Colonic mucosa (tissue), 4 donors: ENCODE results near the gene TTC29. TPM values are rescaled to one million over a fixed set of nuclear protein-coding genes. Genes with fewer than 3 reads are reported as not detected.

ENCODE experiments used
- DNase-seq: peaks from one replicate; pipeline ENCODE4 v3.0.0-alpha.2; 2020
- H3K27ac ChIP-seq: fragments of 200-600 bp; one replicate; pipeline ENCODE4 v1.8.0; 2021
- H3K27me3 ChIP-seq: fragments of 200-600 bp; one replicate; pipeline ENCODE4 v1.8.0; 2021
- H3K36me3 ChIP-seq: fragments of 200-600 bp; one replicate; pipeline ENCODE4 v1.8.0; 2021
- H3K4me1 ChIP-seq: fragments of 200-600 bp; one replicate; pipeline ENCODE4 v1.8.0; 2021; ENCODE audit warnings: mild to moderate bottlenecking
- H3K4me3 ChIP-seq: fragments of 200-600 bp; one replicate; pipeline ENCODE4 v1.8.0; 2021
- H3K9ac ChIP-seq, 2 donors: one replicate each; pipeline ENCODE4 v1.7.0; 2013; ENCODE audit warnings: control low read depth in 2 of 2, low read depth in 2 of 2, low read length in 2 of 2
- H3K9me3 ChIP-seq: fragments of 200-600 bp; one replicate; pipeline ENCODE4 v1.8.0; 2021
- intact Hi-C: fragments of 100-400 bp; cut with DNase I; formaldehyde crosslinking; loops from one replicate; pipeline ENCODE4 v1.14.1; 2022
- total RNA-seq, 2 donors: library from RNA; stranded (reverse); fragmentation: NEBNext Ultra II Directional in 1 of 2; extraction: Animal tissue kit (Norgen Biotek cat#: 25700) in 1 of 2; gene quantifications; one replicate each; pipeline ENCODE4 v1.2.1, GENCODE V29; 2021
- TF ChIP-seq, protein P1 (sequence below): fragments of 200-600 bp; IDR thresholded peaks from one replicate; pipeline ENCODE4 v1.8.0; 2022; ENCODE audit warnings: antibody characterized with exemption, mild to moderate bottlenecking
- donor health status: healthy.
- donor health status: DM: no; HTN: no; CAD: no.
- donor health status: DM: no; HTN: no; CAD: no.

The TTC29 gene
- total RNA-seq, 2 donors from 2014 or later: not detected

GRCh38 chr4:146927695-146928094 is 18.0 kb downstream of the TTC29 start:
- intact Hi-C loops: no loop called here
- H3K27me3 ChIP-seq: no peaks in the 10 kb centered on the region
- H3K4me1 ChIP-seq: no peaks in the 10 kb centered on the region
- H3K36me3 ChIP-seq: no peaks in the 10 kb centered on the region
- TF ChIP-seq, protein P1, sequence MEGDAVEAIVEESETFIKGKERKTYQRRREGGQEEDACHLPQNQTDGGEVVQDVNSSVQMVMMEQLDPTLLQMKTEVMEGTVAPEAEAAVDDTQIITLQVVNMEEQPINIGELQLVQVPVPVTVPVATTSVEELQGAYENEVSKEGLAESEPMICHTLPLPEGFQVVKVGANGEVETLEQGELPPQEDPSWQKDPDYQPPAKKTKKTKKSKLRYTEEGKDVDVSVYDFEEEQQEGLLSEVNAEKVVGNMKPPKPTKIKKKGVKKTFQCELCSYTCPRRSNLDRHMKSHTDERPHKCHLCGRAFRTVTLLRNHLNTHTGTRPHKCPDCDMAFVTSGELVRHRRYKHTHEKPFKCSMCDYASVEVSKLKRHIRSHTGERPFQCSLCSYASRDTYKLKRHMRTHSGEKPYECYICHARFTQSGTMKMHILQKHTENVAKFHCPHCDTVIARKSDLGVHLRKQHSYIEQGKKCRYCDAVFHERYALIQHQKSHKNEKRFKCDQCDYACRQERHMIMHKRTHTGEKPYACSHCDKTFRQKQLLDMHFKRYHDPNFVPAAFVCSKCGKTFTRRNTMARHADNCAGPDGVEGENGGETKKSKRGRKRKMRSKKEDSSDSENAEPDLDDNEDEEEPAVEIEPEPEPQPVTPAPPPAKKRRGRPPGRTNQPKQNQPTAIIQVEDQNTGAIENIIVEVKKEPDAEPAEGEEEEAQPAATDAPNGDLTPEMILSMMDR: no peak
- no peak for DNase-seq
- H3K9me3 ChIP-seq: no peaks in the 10 kb centered on the region
- H3K9ac ChIP-seq: no peak overlapping the region
- no peak overlapping the region for H3K27ac ChIP-seq
- no peak overlapping the region for H3K4me3 ChIP-seq

DNA sequence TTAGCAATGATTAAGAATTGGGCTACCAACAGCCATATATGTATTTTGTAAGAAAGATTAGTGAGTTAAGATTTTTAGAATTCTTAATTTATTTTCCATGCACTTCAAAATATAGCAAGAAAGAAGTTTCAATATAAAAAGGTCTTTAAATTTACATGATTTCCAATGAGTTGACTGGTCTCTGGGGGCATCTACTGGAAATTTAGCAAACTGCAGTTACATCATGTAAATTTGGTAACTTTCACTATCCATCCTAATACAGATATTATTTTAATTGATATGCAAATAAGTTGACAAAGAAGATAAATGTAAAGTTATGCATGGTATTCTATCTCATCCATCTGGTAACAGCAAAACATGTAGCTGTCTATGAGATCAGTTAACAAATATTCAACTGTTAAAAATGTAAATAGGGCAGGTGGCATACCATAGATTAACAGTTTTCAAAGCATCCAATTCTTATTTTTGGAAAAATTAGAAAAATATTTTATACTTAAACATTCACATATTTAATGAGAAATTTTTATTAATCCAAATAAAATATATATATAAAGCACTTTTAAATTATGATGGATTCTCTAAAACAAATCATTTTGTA is 29.1 kb downstream of the TTC29 start:
- H3K4me3 ChIP-seq: no peak overlapping the region
- H3K27ac ChIP-seq: no peak overlapping the region
- no peak for DNase-seq
- H3K4me1 ChIP-seq: no peaks in the 10 kb centered on the region
- H3K9me3 ChIP-seq: no peaks in the 10 kb centered on the region
- intact Hi-C loops: no loop called here
- H3K9ac ChIP-seq: no peak overlapping the region
- H3K36me3 ChIP-seq: no peaks in the 10 kb centered on the region
- TF ChIP-seq, protein P1: peak; percentile 64
- H3K27me3 ChIP-seq: no peaks in the 10 kb centered on the region

- H3K27ac ChIP-seq: no peak overlapping the region
- H3K9me3 ChIP-seq: no peaks in the 10 kb centered on the region
- TF ChIP-seq, protein P1: no peak
- intact Hi-C loops: no loop called here
- no peaks in the 10 kb centered on the region for H3K4me1 ChIP-seq
- no peak for DNase-seq
- no peak overlapping the region for H3K4me3 ChIP-seq
- no peak overlapping the region for H3K9ac ChIP-seq
- no peaks in the 10 kb centered on the region for H3K36me3 ChIP-seq
- H3K27me3 ChIP-seq: no peaks in the 10 kb centered on the region
Observed at GRCh38 chr4:146915132-146915531, 30.5 kb downstream of the TTC29 start.

DNA sequence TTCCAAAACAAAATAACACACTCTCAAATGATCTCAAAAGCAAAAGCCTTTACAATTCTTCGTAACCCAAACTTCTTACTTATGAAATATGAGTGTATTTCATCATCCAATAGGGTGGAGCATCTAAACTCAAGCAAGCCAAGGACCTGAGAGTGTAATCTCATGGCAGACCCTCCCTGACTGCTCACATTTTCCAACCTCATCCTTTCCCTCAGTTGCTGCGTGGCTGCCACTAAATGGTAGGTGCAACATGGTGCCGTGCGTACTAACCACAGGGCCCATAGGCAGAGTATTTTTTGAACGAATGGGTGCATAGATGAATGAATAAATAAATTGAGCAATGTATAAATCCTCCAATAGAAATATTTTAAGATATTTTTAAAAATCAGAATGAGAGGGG is 45.4 kb downstream of the TTC29 start:
- no peak for DNase-seq
- no peaks in the 10 kb centered on the region for H3K9me3 ChIP-seq
- no peak overlapping the region for H3K27ac ChIP-seq
- no peaks in the 10 kb centered on the region for H3K36me3 ChIP-seq
- no peak overlapping the region for H3K4me3 ChIP-seq
- no peak overlapping the region for H3K9ac ChIP-seq
- no peaks in the 10 kb centered on the region for H3K27me3 ChIP-seq
- TF ChIP-seq, protein P1: no peak
- no peaks in the 10 kb centered on the region for H3K4me1 ChIP-seq
- intact Hi-C loops: no loop called here

DNA sequence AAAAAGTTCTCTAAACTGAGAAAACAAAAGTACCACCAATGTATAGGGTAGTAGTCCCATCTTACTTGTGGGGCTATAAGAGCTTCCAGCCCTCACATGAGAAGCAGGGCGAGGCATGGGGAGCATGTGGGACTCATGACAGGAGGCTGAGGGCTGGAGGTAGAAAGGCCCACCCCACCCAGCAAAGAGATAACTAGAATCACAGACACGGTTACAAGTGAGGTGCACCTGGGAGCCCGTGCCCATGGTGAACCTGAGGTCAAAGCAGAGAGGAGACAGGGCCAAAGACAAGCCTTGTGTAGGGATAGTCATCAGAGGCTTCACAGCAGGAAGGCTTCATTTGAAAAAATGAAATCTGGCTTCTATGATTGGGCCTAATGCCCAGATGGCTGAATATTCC is 55.4 kb downstream of the TTC29 start:
- Histone ChIP-seq H3K36me3 (no peaks in the 10 kb centered on the region), H3K27ac (no peak overlapping the region), H3K4me1 (no peaks in the 10 kb centered on the region), H3K9ac (no peak overlapping the region), H3K27me3 (no peaks in the 10 kb centered on the region), H3K9me3 (no peaks in the 10 kb centered on the region), H3K4me3 (no peak overlapping the region)
- TF ChIP-seq, protein P1: no peak
- DNase-seq: no peak
- intact Hi-C loops: no loop called here
